ENCODE results near the gene FEM1B. TPM values are rescaled to one million over a fixed set of nuclear protein-coding genes. Genes with fewer than 3 reads are reported as not detected.

FEM1B gene
- total and polyA plus RNA-seq, 2 experiments from 2014 or later: 11.9 to 62.8 TPM

GRCh38 chr15:68229386-68230156, 48.0 kb upstream of the FEM1B start, which contains the start of gene CLN6:
TSS of gene CLN6 (minus strand) at chr15:68229728. CDS start at chr15:68229584, 144 bp downstream.
- Histone ChIP-seq H3K9me2 (replicated peaks; ENCODE audit: insufficient read depth) (no peaks in the 10 kb centered on the region), H4K20me1 (ENCODE audit: insufficient read depth, poor library complexity, severe bottlenecking) (peaks cover 12% of the 10 kb centered on the region), H3K9me3 (ENCODE audit: low read depth) (no peaks in the 10 kb centered on the region), H3K36me3 (replicated peaks; ENCODE audit: insufficient read depth, low read depth) (no peaks in the 10 kb centered on the region), H3K27me3 (no peaks in the 10 kb centered on the region), H3K4me2 (peak within 1 kb of the TSS; percentile 81), H3K79me2 (peaks cover 46% of the 10 kb centered on the region), H2AFZ (peak within 1 kb of the TSS; percentile 85), H3K4me3 (peak within 1 kb of the TSS; percentile 97), H3K4me1 (ENCODE audit: insufficient read depth) (peaks cover 50% of the 10 kb centered on the region), H3K27ac (peak within 1 kb of the TSS; percentile 97)
- TF ChIP-seq CTCF (IDR thresholded peaks at IDR 0.05; ENCODE audit: poor library complexity): no peak
- TF ChIP-seq EZH2phosphoT487 (IDR thresholded peaks at IDR 0.05; ENCODE audit: low read depth, severe bottlenecking, unreplicated experiment): no peak
- TF ChIP-seq EZH2 (IDR thresholded peaks at IDR 0.05; ENCODE audit: borderline replicate concordance): no peak
- peak; percentile 93 for DNase-seq (ENCODE audit: low spot score)
- under 1% methylated on average over 36 of the region's 82 CpGs for WGBS (ENCODE audit: low lambda C conversion rate, missing lambda C conversion rate)

- no peaks in the 10 kb centered on the region for H3K36me3 ChIP-seq (replicated peaks; ENCODE audit: insufficient read depth, low read depth)
- 66% methylated on average over 20 of the region's 20 CpGs for WGBS (ENCODE audit: low lambda C conversion rate, missing lambda C conversion rate)
- H4K20me1 ChIP-seq (ENCODE audit: insufficient read depth, poor library complexity, severe bottlenecking): peaks cover 12% of the 10 kb centered on the region
- H2AFZ ChIP-seq: peak overlapping the region; percentile 46
- H3K27ac ChIP-seq: peak overlapping the region; percentile 97
- H3K9me2 ChIP-seq (replicated peaks; ENCODE audit: insufficient read depth): no peaks in the 10 kb centered on the region
- peaks cover 50% of the 10 kb centered on the region for H3K4me1 ChIP-seq (ENCODE audit: insufficient read depth)
- DNase-seq (ENCODE audit: low spot score): no peak
- no peaks in the 10 kb centered on the region for H3K9me3 ChIP-seq (ENCODE audit: low read depth)
- peak overlapping the region; percentile 81 for H3K4me2 ChIP-seq
- no peaks in the 10 kb centered on the region for H3K27me3 ChIP-seq
- peaks cover 38% of the 10 kb centered on the region for H3K79me2 ChIP-seq
- TF ChIP-seq CTCF (IDR thresholded peaks at IDR 0.05; ENCODE audit: poor library complexity) (no peak), EZH2 (IDR thresholded peaks at IDR 0.05; ENCODE audit: borderline replicate concordance) (no peak), EZH2phosphoT487 (IDR thresholded peaks at IDR 0.05; ENCODE audit: low read depth, severe bottlenecking, unreplicated experiment) (no peak)
- H3K4me3 ChIP-seq: peak overlapping the region; percentile 17
Measured at GRCh38 chr15:68230157-68231100, 47.1 kb upstream of the FEM1B start.

GRCh38 chr15:68231102-68231818, 46.3 kb upstream of the FEM1B start:
- H3K9me2 ChIP-seq (replicated peaks; ENCODE audit: insufficient read depth): no peaks in the 10 kb centered on the region
- peaks cover 12% of the 10 kb centered on the region for H4K20me1 ChIP-seq (ENCODE audit: insufficient read depth, poor library complexity, severe bottlenecking)
- H3K36me3 ChIP-seq (replicated peaks; ENCODE audit: insufficient read depth, low read depth): no peaks in the 10 kb centered on the region
- no peak overlapping the region for H3K4me2 ChIP-seq
- H3K4me1 ChIP-seq (ENCODE audit: insufficient read depth): peaks cover 50% of the 10 kb centered on the region
- no peaks in the 10 kb centered on the region for H3K9me3 ChIP-seq (ENCODE audit: low read depth)
- WGBS (ENCODE audit: low lambda C conversion rate, missing lambda C conversion rate): 73% methylated on average over 9 of the region's 9 CpGs
- no peak overlapping the region for H2AFZ ChIP-seq
- H3K4me3 ChIP-seq: no peak overlapping the region
- no peak for DNase-seq (ENCODE audit: low spot score)
- H3K27ac ChIP-seq: no peak overlapping the region
- H3K27me3 ChIP-seq: no peaks in the 10 kb centered on the region
- TF ChIP-seq EZH2phosphoT487 (IDR thresholded peaks at IDR 0.05; ENCODE audit: low read depth, severe bottlenecking, unreplicated experiment) (no peak), CTCF (IDR thresholded peaks at IDR 0.05; ENCODE audit: poor library complexity) (no peak), EZH2 (IDR thresholded peaks at IDR 0.05; ENCODE audit: borderline replicate concordance) (no peak)
- H3K79me2 ChIP-seq: peaks cover 29% of the 10 kb centered on the region
